GM18505 (cell line): ENCODE results near the gene OBI1.

Experiments
- ATAC-seq: cut with Tn5 transposase; IDR thresholded peaks from one replicate; pipeline ENCODE4 v1.9.1; 2021; ENCODE audit not compliant: unreplicated experiment
- POLR2A ChIP-seq: IDR thresholded peaks from 4 replicates; pipeline ENCODE4 v1.6.1; 2011; ENCODE audit warnings: borderline replicate concordance; ENCODE audit not compliant: insufficient read depth, insufficient read length; ENCODE audit errors: extremely low read depth

Gene OBI1

DNA sequence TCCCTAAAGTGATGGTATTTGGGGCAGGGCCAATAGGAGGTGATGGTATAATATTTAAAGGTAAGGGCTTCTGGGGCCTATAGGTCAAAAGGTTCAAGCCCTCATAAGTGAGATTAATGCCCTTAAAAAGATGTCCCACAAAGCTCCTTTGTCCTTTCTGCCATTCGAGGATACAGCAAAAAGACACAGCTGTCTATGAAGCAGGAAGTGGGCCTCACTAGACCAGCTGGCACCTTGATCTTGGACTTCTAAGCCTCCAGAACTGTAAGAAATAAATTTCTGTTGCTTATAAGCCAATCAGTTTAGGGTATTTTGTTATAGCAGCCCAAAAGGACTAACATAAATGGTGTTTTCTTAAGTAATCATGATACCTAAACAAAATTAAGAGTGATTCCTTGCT, 28.4 kb downstream of the OBI1 start:
- no peak for TF ChIP-seq POLR2A

DNA sequence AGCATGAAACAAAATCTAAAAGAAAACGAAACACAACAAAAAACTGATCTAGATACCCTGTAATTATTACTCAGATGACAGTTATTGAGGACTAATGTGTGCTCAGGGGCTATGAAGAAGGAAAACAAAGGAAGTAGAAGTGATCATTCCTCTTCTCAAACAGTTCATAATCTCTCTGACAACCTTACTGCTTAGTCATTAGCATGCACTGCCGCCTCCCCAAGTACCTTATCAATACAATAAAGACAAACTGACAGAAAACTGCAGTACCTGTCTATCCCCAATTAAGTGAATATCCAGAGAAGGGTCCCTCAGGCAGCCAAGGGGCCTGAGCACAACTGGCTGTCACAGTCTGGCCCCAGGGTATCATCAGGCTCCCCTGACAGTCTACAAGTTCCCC, 33.6 kb downstream of the OBI1 start:
- no peak for ATAC-seq
- no peak for TF ChIP-seq POLR2A

More for the DNA sequence above, 28.4 kb downstream of the OBI1 start:
- ATAC-seq, result no peak

DNA sequence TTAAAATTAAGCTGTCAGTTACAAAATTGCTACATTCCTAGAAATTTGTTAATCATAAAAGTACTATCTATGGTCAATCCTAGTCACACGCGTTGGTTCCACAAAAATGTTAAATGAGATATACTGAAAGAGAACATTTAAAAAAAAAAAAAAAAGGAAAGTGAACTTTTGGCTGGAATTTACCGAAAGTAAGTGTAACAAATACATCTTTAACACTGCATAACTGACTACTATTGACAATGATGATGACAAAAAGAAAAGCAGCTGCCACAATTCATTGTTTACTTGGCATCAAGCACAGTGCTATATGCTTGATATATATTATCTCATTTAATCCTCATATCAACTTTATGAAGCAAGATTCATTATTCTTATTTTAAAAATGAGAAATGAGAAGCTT, 35.8 kb downstream of the OBI1 start:
- ATAC-seq, result no peak

DNA sequence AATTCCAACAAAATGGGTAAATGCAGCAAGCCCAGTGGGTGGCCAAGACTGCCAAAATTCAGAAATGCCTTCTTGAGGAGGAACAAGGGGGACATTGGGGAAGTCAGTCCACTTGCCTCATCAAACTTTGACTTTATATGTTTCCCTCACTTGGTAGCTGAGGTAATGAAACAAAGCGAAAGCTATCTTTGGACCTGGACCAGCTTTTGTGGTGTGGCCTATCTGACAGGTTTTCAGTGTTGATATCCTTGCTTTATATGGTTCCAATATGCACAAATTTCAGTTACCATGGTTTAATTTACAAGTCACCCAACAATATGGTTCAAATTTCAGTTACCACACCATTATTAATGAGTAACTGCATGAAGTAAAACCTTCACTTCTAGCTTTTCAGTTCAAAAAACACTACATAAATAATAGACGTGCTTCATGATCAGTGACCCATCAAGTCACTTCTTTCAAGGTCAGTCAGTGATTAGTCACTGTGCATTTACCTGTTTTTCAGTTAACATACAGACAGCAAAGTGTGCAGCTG, 38.0 kb downstream of the OBI1 start:
- TF ChIP-seq POLR2A, result no peak
- ATAC-seq, result no peak

More for the DNA sequence above, 35.8 kb downstream of the OBI1 start:
- no peak for TF ChIP-seq POLR2A

DNA sequence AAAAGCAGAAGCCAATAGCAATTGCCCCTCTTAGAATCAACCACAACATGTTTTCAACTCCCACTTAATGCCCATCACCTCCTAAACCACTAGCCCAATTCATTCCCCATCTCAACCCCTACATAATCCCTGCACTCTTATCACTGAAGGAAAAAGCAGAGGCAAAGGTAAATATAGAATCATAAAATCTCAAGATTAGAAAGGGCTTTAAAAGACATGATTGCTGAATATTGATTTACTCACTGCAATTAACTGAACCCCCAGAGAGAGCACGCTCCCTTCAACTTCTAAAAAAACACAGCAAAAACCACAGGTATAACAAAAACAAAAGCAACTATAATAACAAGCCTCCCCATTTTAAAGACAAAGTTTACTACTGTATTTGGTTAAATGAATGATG, 40.5 kb downstream of the OBI1 start:
- TF ChIP-seq POLR2A, result no peak
- ATAC-seq, result no peak

DNA sequence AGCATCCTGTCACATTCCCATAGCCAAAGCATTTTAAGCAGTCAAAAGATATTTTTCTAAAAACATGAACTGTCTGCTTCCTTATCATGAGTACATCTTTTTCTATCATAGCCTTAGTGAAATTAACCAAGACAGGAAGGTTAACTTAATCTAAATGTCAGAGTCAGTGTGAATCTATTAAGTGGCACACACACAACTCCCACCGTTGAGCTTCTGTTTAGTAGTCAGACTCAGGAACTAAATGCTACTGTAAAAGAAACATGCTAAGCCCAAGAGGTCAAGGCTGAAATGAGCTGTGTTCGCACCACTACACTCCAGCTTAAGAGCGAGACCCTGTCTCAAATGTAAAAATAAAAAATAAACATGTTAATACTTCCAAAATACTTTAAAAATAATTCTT, 47.9 kb downstream of the OBI1 start:
- no peak for TF ChIP-seq POLR2A
- no peak for ATAC-seq

DNA sequence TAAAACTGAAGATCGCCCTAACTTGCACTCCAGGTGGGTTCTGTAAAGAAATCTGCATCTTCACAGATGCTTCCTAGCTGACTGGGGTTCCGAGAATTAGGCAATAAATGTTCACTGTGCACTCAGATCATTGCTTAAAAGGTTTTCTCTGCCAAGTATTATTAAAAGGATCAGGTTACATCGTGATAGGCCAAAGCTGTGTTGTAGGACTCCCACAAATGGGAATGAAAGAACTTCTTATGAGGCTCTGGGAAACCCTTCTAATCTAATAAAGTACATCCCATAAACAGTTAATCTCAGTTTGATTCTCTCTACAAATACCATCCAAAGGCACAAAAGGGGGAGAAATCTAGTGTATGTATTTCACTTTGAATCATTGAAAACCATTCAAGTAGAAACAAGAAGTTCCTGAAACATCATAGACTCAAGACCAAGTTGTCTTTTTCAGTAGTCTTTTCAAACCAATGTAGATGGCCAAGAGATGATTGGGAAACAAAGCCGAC, 48.5 kb downstream of the OBI1 start:
- no peak for ATAC-seq
- TF ChIP-seq POLR2A, result no peak

DNA sequence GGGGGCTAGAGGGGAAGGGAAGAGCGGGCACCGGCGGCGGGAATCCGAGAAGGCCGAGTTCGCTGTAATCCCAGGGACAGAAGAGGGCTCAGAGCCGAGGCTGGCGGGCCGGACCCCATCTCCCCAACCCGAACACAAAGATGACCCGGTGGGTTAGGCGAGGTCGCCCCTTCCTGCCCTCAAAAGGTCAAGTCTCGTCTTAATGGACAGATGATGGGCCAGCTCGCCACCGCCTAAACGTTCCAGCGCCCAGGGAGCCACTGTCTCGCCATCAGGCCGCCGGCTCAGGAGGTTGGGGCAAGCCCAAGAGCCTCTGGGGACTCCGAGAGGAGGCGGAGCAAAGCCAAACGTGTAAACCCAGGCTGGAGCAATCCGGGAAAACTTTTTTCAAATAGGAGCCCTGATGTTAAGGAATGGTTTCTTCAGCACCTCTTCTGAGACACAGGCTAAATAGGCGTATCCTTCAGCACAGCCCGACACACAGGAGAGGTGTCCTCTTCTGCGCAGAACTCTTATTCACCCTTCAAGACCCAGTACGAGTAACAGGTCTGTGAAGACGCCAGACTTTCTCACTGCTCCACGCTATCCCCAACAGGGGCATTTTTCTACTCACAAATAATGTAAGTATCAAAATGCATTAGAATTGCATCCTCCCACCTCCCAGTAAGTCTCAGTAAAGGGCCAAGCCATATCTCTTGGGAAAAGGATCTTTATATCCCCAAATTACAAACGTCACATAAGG, 49.3 kb downstream of the OBI1 start:
- no peak for ATAC-seq
- no peak for TF ChIP-seq POLR2A

DNA sequence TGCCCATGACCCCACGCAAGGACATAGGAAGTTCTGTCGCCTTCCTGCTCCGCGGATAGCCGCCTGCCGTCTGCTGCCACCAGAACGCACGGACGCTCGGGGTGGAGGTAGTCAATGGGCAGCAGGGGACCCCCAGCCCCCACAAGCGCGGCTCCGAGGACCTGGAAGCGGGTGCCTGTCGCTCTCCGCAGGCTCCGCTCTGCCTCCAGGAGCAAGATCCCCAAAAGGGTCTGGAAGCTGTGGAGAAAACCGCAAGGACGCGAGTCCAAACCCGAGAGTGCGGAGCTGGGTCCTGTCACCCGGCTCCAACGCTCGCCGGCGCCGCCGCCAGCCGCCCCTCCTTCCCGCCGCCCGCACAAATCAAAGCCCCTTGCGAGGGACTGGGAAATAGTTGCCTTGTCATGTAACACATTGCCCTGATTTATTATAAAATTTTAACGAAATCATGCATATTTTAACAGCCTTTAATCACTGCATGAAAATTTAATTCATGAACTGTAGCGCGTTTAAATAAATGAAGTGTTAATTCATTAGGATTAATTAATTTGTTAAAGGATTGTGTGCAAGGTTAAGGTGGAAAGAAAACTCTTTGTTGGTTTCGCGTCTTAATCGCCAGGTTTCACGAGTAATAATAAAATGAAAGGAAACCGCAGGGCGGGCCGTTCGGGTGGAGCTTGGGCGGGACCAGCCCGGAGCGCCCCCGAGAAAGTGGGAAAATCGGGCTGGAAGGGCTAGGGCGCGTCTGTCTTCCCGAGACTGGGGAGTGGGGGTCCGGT, 50.1 kb downstream of the OBI1 start:
- ATAC-seq, result no peak
- no peak for TF ChIP-seq POLR2A

DNA sequence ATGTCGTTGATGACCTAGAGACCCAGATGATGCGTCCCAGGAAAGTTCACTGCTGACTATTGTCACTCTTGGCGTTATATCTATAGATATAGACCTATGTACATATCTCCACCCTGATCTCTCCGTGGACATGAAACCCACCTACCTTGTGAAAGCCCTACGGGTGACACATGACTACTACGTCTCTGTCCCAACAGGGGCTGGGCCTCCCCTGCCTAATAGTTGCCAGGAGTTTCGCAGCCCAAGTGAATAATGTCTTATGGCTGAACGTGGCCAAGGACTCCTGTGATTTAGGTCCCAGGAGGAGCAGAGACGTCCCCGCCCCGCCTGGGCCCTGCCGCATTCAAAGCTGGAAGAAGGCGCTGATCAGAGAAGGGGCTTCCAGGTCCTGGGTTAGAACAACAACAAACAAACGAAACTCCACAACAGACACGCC, 50.7 kb downstream of the OBI1 start:
- no peak for TF ChIP-seq POLR2A
- no peak for ATAC-seq

DNA sequence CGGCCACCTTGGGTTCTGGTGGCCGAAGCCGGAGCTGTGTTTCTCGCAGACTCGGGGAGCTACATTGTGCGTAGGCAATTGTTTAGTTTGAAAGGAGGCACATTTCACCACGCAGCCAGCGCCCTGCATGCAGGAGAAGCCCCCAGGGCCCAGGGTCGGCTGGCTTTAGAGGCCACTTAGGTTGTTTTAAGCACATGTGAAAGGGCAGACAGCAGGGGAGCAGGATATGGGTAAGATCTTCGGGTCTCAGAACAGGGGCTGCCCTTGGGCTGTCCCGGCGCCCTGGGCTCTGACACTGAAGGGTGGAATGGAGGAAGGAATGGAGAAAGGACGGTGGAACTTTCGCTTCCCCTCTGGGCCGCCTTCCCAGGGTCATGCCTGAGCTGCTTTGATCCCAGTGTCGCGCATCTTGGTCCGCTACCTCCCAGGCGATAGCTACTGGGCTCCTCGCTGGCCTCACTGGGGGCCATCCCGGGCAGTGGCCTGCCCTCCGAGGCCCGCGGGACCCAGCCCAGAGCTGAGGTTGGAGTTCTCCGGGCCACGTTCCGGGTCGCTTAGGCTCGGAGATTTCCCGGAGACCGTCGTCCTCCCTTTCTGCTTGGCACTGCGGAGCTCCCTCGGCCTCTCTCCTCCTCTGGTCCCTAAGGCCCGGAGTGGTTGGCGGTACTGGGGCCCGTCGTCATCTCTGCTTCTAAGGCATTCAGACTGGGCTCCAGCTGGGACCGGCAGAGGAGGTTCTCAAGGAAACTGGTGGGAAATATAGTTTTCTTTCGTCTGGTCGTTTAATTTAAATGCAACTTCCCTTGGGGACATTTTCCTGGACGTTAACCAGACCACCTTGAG, 51.3 kb downstream of the OBI1 start:
- TF ChIP-seq POLR2A, result no peak
- no peak for ATAC-seq

DNA sequence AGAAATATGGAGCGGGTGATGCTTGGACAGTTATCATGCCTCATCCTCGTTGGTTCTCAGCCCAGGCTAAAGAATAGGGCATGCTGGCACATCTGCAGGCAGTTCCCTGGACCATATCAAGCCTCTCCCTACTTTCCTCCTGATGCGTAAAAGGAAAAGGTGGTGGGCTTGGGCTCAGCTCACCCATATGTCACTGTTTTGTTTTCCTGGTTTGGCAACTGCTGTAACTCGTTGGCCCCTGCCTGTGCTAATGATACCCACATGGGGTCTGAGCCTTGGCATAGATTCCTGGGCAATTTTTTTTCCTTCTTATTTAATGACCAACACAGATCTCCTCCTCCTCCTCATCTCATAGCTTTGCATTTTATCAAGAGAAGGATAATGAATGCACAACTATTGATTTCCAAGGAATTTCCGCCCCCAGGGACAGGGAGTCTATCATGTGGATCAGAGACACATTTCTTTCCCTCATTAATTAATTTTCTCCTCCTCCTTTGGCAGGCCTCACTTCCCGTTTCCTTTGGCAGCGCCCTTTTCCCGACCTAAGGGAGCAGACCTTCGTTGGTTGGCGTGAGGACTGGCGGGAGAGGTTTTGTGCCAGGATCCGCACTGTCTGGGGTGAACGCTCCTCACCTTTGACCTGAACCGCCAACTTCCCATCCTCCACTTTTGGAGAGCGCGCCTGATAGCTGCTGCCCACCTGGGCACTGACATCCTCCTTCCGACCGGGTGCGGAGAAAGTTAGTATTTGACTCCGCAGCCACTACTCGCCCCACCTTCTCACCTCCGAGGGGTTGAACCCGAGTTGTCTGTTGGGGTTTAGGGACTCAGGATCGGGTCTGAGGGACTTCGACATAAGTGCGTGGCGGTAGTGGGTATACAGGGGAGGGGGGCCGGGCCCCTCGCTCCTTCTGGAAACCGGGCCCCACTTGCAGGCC, 52.2 kb downstream of the OBI1 start:
- no peak for TF ChIP-seq POLR2A
- ATAC-seq, result no peak
